ENCODE data around the gene MMP23B.

MMP23B gene

GRCh38 chr1:1614954-1615255, 17.1 kb upstream of the MMP23B start:
- Histone ChIP-seq H3K36me3 (ENCODE audit: insufficient read depth, low read length) (no peaks in the 10 kb centered on the region), H3K4me3 (ENCODE audit: low read depth, low read length) (peak overlapping the region; percentile 95), H3K27me3 (ENCODE audit: insufficient read depth, low read length) (no peaks in the 10 kb centered on the region), H3K4me1 (ENCODE audit: control insufficient read depth, insufficient read depth, low read length, unreplicated experiment) (peaks cover 11% of the 10 kb centered on the region), H3K79me2 (ENCODE audit: control insufficient read depth, insufficient read depth, low read length, unreplicated experiment) (peaks cover 16% of the 10 kb centered on the region), H2AFZ (ENCODE audit: low read length, unreplicated experiment) (peak overlapping the region; percentile 17), H3K27ac (ENCODE audit: low read depth, low read length) (peak overlapping the region; percentile 100)

- H3K79me2 ChIP-seq (ENCODE audit: control insufficient read depth, insufficient read depth, low read length, unreplicated experiment): peaks cover 16% of the 10 kb centered on the region
- peak within 1 kb of the TSS; percentile 100 for H3K27ac ChIP-seq (ENCODE audit: low read depth, low read length)
- peaks cover 11% of the 10 kb centered on the region for H3K4me1 ChIP-seq (ENCODE audit: control insufficient read depth, insufficient read depth, low read length, unreplicated experiment)
- H3K4me3 ChIP-seq (ENCODE audit: low read depth, low read length): peak within 1 kb of the TSS; percentile 95
- no peaks in the 10 kb centered on the region for H3K36me3 ChIP-seq (ENCODE audit: insufficient read depth, low read length)
- peak within 1 kb of the TSS; percentile 95 for H2AFZ ChIP-seq (ENCODE audit: low read length, unreplicated experiment)
- no peaks in the 10 kb centered on the region for H3K27me3 ChIP-seq (ENCODE audit: insufficient read depth, low read length)
Measured at GRCh38 chr1:1615256-1616044, 16.5 kb upstream of the MMP23B start, which contains the start of gene MIB2. MIB2 (plus strand) TSS chr1:1615500; CDS start chr1:1623453, 7,953 bp downstream.

- H3K27ac ChIP-seq (ENCODE audit: low read depth, low read length): peak overlapping the region; percentile 100; the same call in 1 of the 2 replicates
- no peaks in the 10 kb centered on the region for H3K36me3 ChIP-seq (ENCODE audit: insufficient read depth, low read length)
- no peaks in the 10 kb centered on the region for H3K27me3 ChIP-seq (ENCODE audit: insufficient read depth, low read length)
- peaks cover 11% of the 10 kb centered on the region for H3K4me1 ChIP-seq (ENCODE audit: control insufficient read depth, insufficient read depth, low read length, unreplicated experiment)
- peak overlapping the region; percentile 95 for H3K4me3 ChIP-seq (ENCODE audit: low read depth, low read length)
- H2AFZ ChIP-seq (ENCODE audit: low read length, unreplicated experiment): peak overlapping the region; percentile 95
- H3K79me2 ChIP-seq (ENCODE audit: control insufficient read depth, insufficient read depth, low read length, unreplicated experiment): peaks cover 16% of the 10 kb centered on the region
Measured at GRCh38 chr1:1616045-1616790, 15.8 kb upstream of the MMP23B start.

GRCh38 chr1:1616838-1617237, 15.1 kb upstream of the MMP23B start:
- no peak overlapping the region for H3K27ac ChIP-seq (ENCODE audit: low read depth, low read length)
- H2AFZ ChIP-seq (ENCODE audit: low read length, unreplicated experiment): no peak overlapping the region
- peaks cover 11% of the 10 kb centered on the region for H3K4me1 ChIP-seq (ENCODE audit: control insufficient read depth, insufficient read depth, low read length, unreplicated experiment)
- H3K36me3 ChIP-seq (ENCODE audit: insufficient read depth, low read length): no peaks in the 10 kb centered on the region
- peaks cover 16% of the 10 kb centered on the region for H3K79me2 ChIP-seq (ENCODE audit: control insufficient read depth, insufficient read depth, low read length, unreplicated experiment)
- H3K27me3 ChIP-seq (ENCODE audit: insufficient read depth, low read length): no peaks in the 10 kb centered on the region
- peak overlapping the region; percentile 95 for H3K4me3 ChIP-seq (ENCODE audit: low read depth, low read length)

GRCh38 chr1:1617516-1617915, 14.5 kb upstream of the MMP23B start:
- Histone ChIP-seq H3K36me3 (ENCODE audit: insufficient read depth, low read length) (no peaks in the 10 kb centered on the region), H3K27ac (ENCODE audit: low read depth, low read length) (no peak overlapping the region), H3K4me3 (ENCODE audit: low read depth, low read length) (peak overlapping the region; percentile 95; the same call in 1 of the 2 replicates), H3K4me1 (ENCODE audit: control insufficient read depth, insufficient read depth, low read length, unreplicated experiment) (peaks cover 11% of the 10 kb centered on the region), H3K79me2 (ENCODE audit: control insufficient read depth, insufficient read depth, low read length, unreplicated experiment) (peaks cover 16% of the 10 kb centered on the region), H2AFZ (ENCODE audit: low read length, unreplicated experiment) (no peak overlapping the region), H3K27me3 (ENCODE audit: insufficient read depth, low read length) (no peaks in the 10 kb centered on the region)

- H3K27me3 ChIP-seq (ENCODE audit: insufficient read depth, low read length): no peaks in the 10 kb centered on the region
- peaks cover 11% of the 10 kb centered on the region for H3K4me1 ChIP-seq (ENCODE audit: control insufficient read depth, insufficient read depth, low read length, unreplicated experiment)
- H3K4me3 ChIP-seq (ENCODE audit: low read depth, low read length): no peak overlapping the region
- H3K27ac ChIP-seq (ENCODE audit: low read depth, low read length): no peak overlapping the region
- peaks cover 16% of the 10 kb centered on the region for H3K79me2 ChIP-seq (ENCODE audit: control insufficient read depth, insufficient read depth, low read length, unreplicated experiment)
- H2AFZ ChIP-seq (ENCODE audit: low read length, unreplicated experiment): no peak overlapping the region
- no peaks in the 10 kb centered on the region for H3K36me3 ChIP-seq (ENCODE audit: insufficient read depth, low read length)
Measured at GRCh38 chr1:1617925-1618324, 14.0 kb upstream of the MMP23B start.

- Histone ChIP-seq H3K27me3 (ENCODE audit: insufficient read depth, low read length) (no peaks in the 10 kb centered on the region), H3K4me3 (ENCODE audit: low read depth, low read length) (no peak overlapping the region), H3K79me2 (ENCODE audit: control insufficient read depth, insufficient read depth, low read length, unreplicated experiment) (peaks cover 14% of the 10 kb centered on the region), H3K4me1 (ENCODE audit: control insufficient read depth, insufficient read depth, low read length, unreplicated experiment) (peaks cover 11% of the 10 kb centered on the region), H3K36me3 (ENCODE audit: insufficient read depth, low read length) (no peaks in the 10 kb centered on the region), H2AFZ (ENCODE audit: low read length, unreplicated experiment) (no peak overlapping the region), H3K27ac (ENCODE audit: low read depth, low read length) (no peak overlapping the region)
Measured at GRCh38 chr1:1618396-1619068, 13.4 kb upstream of the MMP23B start.

GRCh38 chr1:1619917-1620361, 12.0 kb upstream of the MMP23B start:
- Histone ChIP-seq H2AFZ (ENCODE audit: low read length, unreplicated experiment) (no peak overlapping the region), H3K4me1 (ENCODE audit: control insufficient read depth, insufficient read depth, low read length, unreplicated experiment) (peaks cover 5% of the 10 kb centered on the region), H3K36me3 (ENCODE audit: insufficient read depth, low read length) (no peaks in the 10 kb centered on the region), H3K79me2 (ENCODE audit: control insufficient read depth, insufficient read depth, low read length, unreplicated experiment) (peaks cover 7% of the 10 kb centered on the region), H3K27me3 (ENCODE audit: insufficient read depth, low read length) (no peaks in the 10 kb centered on the region), H3K4me3 (ENCODE audit: low read depth, low read length) (no peak overlapping the region), H3K27ac (ENCODE audit: low read depth, low read length) (no peak overlapping the region)

GRCh38 chr1:1620433-1621139, 11.4 kb upstream of the MMP23B start:
- H3K27me3 ChIP-seq (ENCODE audit: insufficient read depth, low read length): no peaks in the 10 kb centered on the region
- H3K36me3 ChIP-seq (ENCODE audit: insufficient read depth, low read length): no peaks in the 10 kb centered on the region
- H3K4me1 ChIP-seq (ENCODE audit: control insufficient read depth, insufficient read depth, low read length, unreplicated experiment): peaks cover 5% of the 10 kb centered on the region
- no peak overlapping the region for H2AFZ ChIP-seq (ENCODE audit: low read length, unreplicated experiment)
- peaks cover 7% of the 10 kb centered on the region for H3K79me2 ChIP-seq (ENCODE audit: control insufficient read depth, insufficient read depth, low read length, unreplicated experiment)
- H3K4me3 ChIP-seq (ENCODE audit: low read depth, low read length): no peak overlapping the region
- H3K27ac ChIP-seq (ENCODE audit: low read depth, low read length): no peak overlapping the region

Measured in ACC112 (cell line).